Small intestine (tissue), 7 donors: ENCODE measurements around the gene BRD9. TPM values are rescaled to one million over a fixed set of nuclear protein-coding genes. Genes with fewer than 3 reads are reported as not detected.
A peak's percentile ranks its signal among the peaks of the same experiment; 100 is the strongest.
"Not testable (repeated sequence)": the region's sequence is repeated elsewhere in the genome, so short reads cannot be mapped to it uniquely, and the experiment has no call there.

Experiments
- DNase-seq, 2 donors: peaks; one replicate each; pipeline versions ENCODE4 v3.0.0 to v3.0.0-alpha.2; 2013
- FAIRE-seq: peaks from 2 replicates; lab custom pipeline; 2012; peaks lifted over from hg19 to GRCh38; lab: Jason Lieb, UNC
- H3K27ac ChIP-seq, 3 donors: one replicate each; pipeline ENCODE4 v1.5.1; 2013; ENCODE audit warnings: low read length in 2 of 3, mild to moderate bottlenecking in 2 of 3, control low read depth in 1 of 3, inconsistent platforms in 1 of 3, low read depth in 1 of 3, moderate library complexity in 1 of 3
- H3K27me3 ChIP-seq, 3 donors: one replicate each; pipeline ENCODE4 v1.6.1; 2013; ENCODE audit warnings: low read length in 3 of 3, inconsistent platforms in 1 of 3; ENCODE audit not compliant: control insufficient read depth in 3 of 3, insufficient read depth in 3 of 3
- H3K36me3 ChIP-seq, 3 donors: one replicate each; pipeline ENCODE4 v1.6.1; 2013; ENCODE audit warnings: low read length in 3 of 3, inconsistent platforms in 1 of 3, low read depth in 1 of 3, mild to moderate bottlenecking in 1 of 3, moderate library complexity in 1 of 3; ENCODE audit not compliant: control insufficient read depth in 3 of 3, insufficient read depth in 2 of 3
- H3K4me1 ChIP-seq, 3 donors: one replicate each; pipeline ENCODE4 v1.6.1; 2013; ENCODE audit warnings: low read length in 2 of 3, inconsistent platforms in 1 of 3, low read depth in 1 of 3, mild to moderate bottlenecking in 1 of 3, moderate library complexity in 1 of 3; ENCODE audit not compliant: control insufficient read depth in 3 of 3, insufficient read depth in 2 of 3
- H3K4me3 ChIP-seq, 3 donors: one replicate each; pipeline ENCODE4 v1.5.1; 2013; ENCODE audit warnings: low read length in 3 of 3, control low read depth in 1 of 3, inconsistent platforms in 1 of 3, low read depth in 1 of 3, mild to moderate bottlenecking in 1 of 3, moderate library complexity in 1 of 3
- H3K9me3 ChIP-seq, 2 donors: one replicate each; pipeline ENCODE4 v1.6.1; 2013; ENCODE audit warnings: low read depth in 1 of 2, low read length in 1 of 2; ENCODE audit not compliant: control insufficient read depth in 2 of 2, insufficient read depth in 1 of 2
- whole genome bisulfite sequencing, 3 donors: extraction: QIAGEN DNeasy Blood & Tissue Kit; methylation state at CpG; one replicate each; pipeline ENCODE4 v1.1.7; 2013; 5-methylcytosine and 5-hydroxymethylcytosine counted together
- polyA plus RNA-seq, 4 donors: library from polyadenylated mRNA; stranded (reverse) in 3 of 4; unstranded in 1 of 4; fragments of 200-250 nt in 3 of 4; fragments of 120-200 nt in 1 of 4; gene quantifications; one replicate each; pipeline versions ENCODE4 v1.2.1 to v1.2.3, GENCODE V29; 2013
- donor health status: healthy with polysubstance abuse.
- donor health status: control.
- donor health status: control.
- donor health status: Bipolar disorder and iron deficiency.
- donor health status: healthy.

Gene BRD9
- polyA plus RNA-seq, 4 donors = 21.2 to 53.2 (median 30.5) TPM

GRCh38 chr5:934381-934967, 41.9 kb upstream of the BRD9 start:
- not testable (repeated sequence) for FAIRE-seq, H3K27ac ChIP-seq, H3K4me1 ChIP-seq, H3K27me3 ChIP-seq, H3K4me3 ChIP-seq, H3K9me3 ChIP-seq, H3K36me3 ChIP-seq, DNase-seq
- 83 to 91% (median 84%) methylated on average over 3 of the region's 3 CpGs for WGBS, 3 donors

GRCh38 chr5:933951-934350, 41.4 kb upstream of the BRD9 start:
- not testable (repeated sequence) for H3K27ac ChIP-seq, DNase-seq, FAIRE-seq, H3K9me3 ChIP-seq, H3K4me3 ChIP-seq, H3K4me1 ChIP-seq, H3K36me3 ChIP-seq, H3K27me3 ChIP-seq

- H3K4me3 ChIP-seq = no peak overlapping the region
- H3K27ac ChIP-seq = peak overlapping the region in 1 of 3 donors; percentile 32
- peaks cover 0 to 3% of the 10 kb centered on the region in 2 donors for H3K9me3 ChIP-seq
- H3K27me3 ChIP-seq = no peaks in the 10 kb centered on the region
- H3K36me3 ChIP-seq = no peaks in the 10 kb centered on the region
- H3K4me1 ChIP-seq = no peaks in the 10 kb centered on the region
- WGBS, 3 donors = 60 to 81% (median 73%) methylated on average over 3 of the region's 3 CpGs
- FAIRE-seq (no peak), DNase-seq (no peak)
Observed at GRCh38 chr5:933251-933861, 40.8 kb upstream of the BRD9 start.

GRCh38 chr5:932628-933250, 40.1 kb upstream of the BRD9 start:
- FAIRE-seq (no peak), DNase-seq (no peak)
- WGBS, 3 donors = 44 to 51% (median 49%) methylated on average over 4 of the region's 4 CpGs
- peaks cover 0 to 3% of the 10 kb centered on the region in 2 donors for H3K9me3 ChIP-seq
- peak overlapping the region in 1 of 3 donors; percentile 9 for H3K27ac ChIP-seq
- no peak overlapping the region for H3K4me3 ChIP-seq
- H3K27me3 ChIP-seq = no peaks in the 10 kb centered on the region
- H3K4me1 ChIP-seq = no peaks in the 10 kb centered on the region
- H3K36me3 ChIP-seq = no peaks in the 10 kb centered on the region

- Histone ChIP-seq H3K27ac (peak overlapping the region in 1 of 3 donors; percentile 9), H3K9me3 (peaks cover 0 to 3% of the 10 kb centered on the region in 2 donors), H3K4me3 (no peak overlapping the region), H3K27me3 (peaks cover 0 to 2% (median under 1%) of the 10 kb centered on the region in 3 donors), H3K4me1 (peaks cover 0 to 1% (median 0%) of the 10 kb centered on the region in 3 donors), H3K36me3 (no peaks in the 10 kb centered on the region)
- FAIRE-seq (no peak), DNase-seq (no peak)
- 88 to 91% (median 89%) methylated on average over 8 of the region's 8 CpGs for WGBS, 3 donors
Observed at GRCh38 chr5:932151-932627, 39.6 kb upstream of the BRD9 start.

- Histone ChIP-seq H3K27ac (no peak overlapping the region), H3K4me3 (no peak overlapping the region), H3K9me3 (peaks cover 0 to 3% of the 10 kb centered on the region in 2 donors), H3K4me1 (peaks cover 0 to 4% (median 0%) of the 10 kb centered on the region in 3 donors), H3K36me3 (no peaks in the 10 kb centered on the region), H3K27me3 (peaks cover 0 to 5% (median 3%) of the 10 kb centered on the region in 3 donors)
- DNase-seq = no peak
- no peak for FAIRE-seq
- 83 to 87% (median 84%) methylated on average over 13 of the region's 13 CpGs for WGBS, 3 donors
Observed at GRCh38 chr5:931570-932145, 39.1 kb upstream of the BRD9 start.

- H3K27ac ChIP-seq = no peak overlapping the region
- no peak overlapping the region for H3K4me3 ChIP-seq
- 77 to 89% (median 83%) methylated on average over 8 of the region's 8 CpGs for WGBS, 3 donors
- peaks cover 0 to 8% (median 0%) of the 10 kb centered on the region in 3 donors for H3K4me1 ChIP-seq
- peaks cover 0 to 3% of the 10 kb centered on the region in 2 donors for H3K9me3 ChIP-seq
- H3K36me3 ChIP-seq = no peaks in the 10 kb centered on the region
- FAIRE-seq (no peak), DNase-seq (no peak)
- peaks cover 0 to 12% (median 3%) of the 10 kb centered on the region in 3 donors for H3K27me3 ChIP-seq
Observed at GRCh38 chr5:930866-931265, 38.3 kb upstream of the BRD9 start.

GRCh38 chr5:929596-929995, 37.0 kb upstream of the BRD9 start:
- Histone ChIP-seq H3K4me3 (no peak overlapping the region), H3K4me1 (peaks cover 0 to 8% (median 0%) of the 10 kb centered on the region in 3 donors), H3K9me3 (peaks cover 0 to 3% of the 10 kb centered on the region in 2 donors), H3K36me3 (no peaks in the 10 kb centered on the region), H3K27me3 (peaks cover 0 to 12% (median 3%) of the 10 kb centered on the region in 3 donors), H3K27ac (no peak overlapping the region)
- DNase-seq (no peak), FAIRE-seq (no peak)
